HCT116 (cell line): ENCODE measurements around the gene PRDM7.

Experiments
- CTCF ChIP-seq, 3 experiments: fragments of 200-600 bp in 1 of 3; sonication (generic) in 1 of 3; IDR thresholded peaks in 2 of 3; conservative IDR thresholded peaks in 1 of 3; 2 replicates each; pipeline ENCODE4 v1.5.1; 2012 to 2017; ENCODE audit warnings: low read depth in 2 of 3, low read length in 2 of 3, antibody characterized with exemption in 1 of 3, borderline replicate concordance in 1 of 3, control low read depth in 1 of 3, mild to moderate bottlenecking in 1 of 3, mixed read lengths in 1 of 3, mixed run types in 1 of 3, moderate library complexity in 1 of 3; ENCODE audit not compliant: insufficient read depth in 1 of 3
- EGR1 ChIP-seq: IDR thresholded peaks from 2 replicates; pipeline ENCODE4 v1.6.1; 2012; ENCODE audit warnings: low read depth
- ELF1 ChIP-seq: IDR thresholded peaks from 2 replicates; pipeline ENCODE4 v1.6.1; 2012; ENCODE audit warnings: low read depth, borderline replicate concordance
- POLR2A ChIP-seq: IDR thresholded peaks from 2 replicates; pipeline ENCODE4 v1.7.0; 2011; ENCODE audit warnings: borderline replicate concordance; ENCODE audit not compliant: insufficient read depth, insufficient read length; ENCODE audit errors: extremely low read depth
- ZFX ChIP-seq: fragments of 450-650 bp; IDR thresholded peaks from 2 replicates; pipeline ENCODE4 v1.6.1; 2017

GRCh38 chr16:90007015-90007414 lies 70.1 kb downstream of the PRDM7 start:
- TF ChIP-seq ZFX: no peak
- no peak for TF ChIP-seq POLR2A
- no peak for TF ChIP-seq ELF1
- no peak for TF ChIP-seq EGR1
- no peak for TF ChIP-seq CTCF (IDR thresholded peaks at IDR 0.05 in 2 of 3, conservative IDR thresholded peaks at IDR 0.05 in 1 of 3; ENCODE audit: borderline replicate concordance in 1 of 3, insufficient read depth in 1 of 3, low read depth in 2 of 3, low read length in 2 of 3)
